NCI-H2171 treated with DMSO at 0.1 percent for 48 hours (cell line): ENCODE measurements around the gene GASK1A.

Source experiments
- DNase-seq: peaks from one replicate; lab custom pipeline; 2025; lab: John Stamatoyannopoulos, UW

Gene GASK1A

DNA sequence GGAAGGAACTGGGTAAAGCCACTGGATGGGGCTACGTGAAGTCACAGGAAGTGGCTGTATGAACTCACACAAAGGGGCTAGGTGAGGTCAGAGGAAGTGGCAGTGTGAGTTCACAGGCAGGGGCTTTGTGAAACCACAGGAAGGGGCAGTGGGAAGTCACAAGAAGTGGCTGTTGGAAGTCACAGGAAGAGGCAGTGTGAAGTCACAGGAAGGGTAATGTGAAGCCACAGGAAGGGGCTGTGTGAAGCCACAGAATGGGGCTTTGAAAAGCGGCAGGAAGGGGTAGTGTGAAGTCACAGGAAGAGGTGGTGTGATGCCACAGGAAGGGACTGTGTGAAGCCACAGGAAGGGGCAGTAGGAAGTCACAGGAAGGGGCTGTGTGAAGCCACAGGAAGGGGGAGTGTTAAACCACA is 34.6 kb downstream of the GASK1A start:
- DNase-seq: no peak

DNA sequence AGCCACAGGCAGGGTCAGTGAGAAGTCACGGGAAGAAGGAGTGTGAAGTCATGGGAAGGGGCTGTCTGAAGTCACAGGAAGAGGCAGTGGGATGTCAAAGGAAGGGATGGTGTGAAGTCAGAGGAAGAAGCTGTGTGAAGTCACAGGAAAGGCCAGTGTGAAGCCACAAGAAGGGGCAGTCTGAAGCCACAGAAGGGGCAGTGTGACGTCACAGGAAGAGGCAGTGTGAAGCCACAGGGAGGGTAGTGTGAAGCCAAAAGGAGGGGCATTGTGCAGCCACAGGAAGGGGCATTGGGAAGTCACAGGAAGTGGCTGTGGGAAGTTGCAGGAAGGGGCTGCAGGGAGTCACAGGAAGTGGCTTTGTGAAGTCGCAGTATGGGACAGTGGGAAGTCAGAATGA is 35.1 kb downstream of the GASK1A start:
- no peak for DNase-seq

DNA sequence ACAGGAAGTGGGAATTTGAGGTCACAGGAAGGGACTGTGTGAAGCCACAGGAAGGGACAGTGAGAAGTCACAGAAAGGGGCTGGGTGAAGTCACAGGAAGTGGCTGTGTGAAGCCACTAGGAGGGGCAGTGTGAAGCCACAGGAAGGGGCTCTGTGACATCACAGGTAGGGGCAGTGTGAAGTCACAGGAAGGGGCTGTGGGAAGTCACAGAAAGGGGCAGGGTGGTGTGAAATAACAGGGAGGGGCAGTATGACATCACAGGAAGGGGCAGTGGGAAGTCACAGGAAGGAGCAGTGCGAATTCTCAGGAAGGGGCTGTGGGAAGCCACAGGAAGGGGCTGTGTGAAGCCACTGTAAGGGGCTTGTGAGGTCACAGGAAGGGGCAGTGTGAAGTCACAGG is 35.8 kb downstream of the GASK1A start:
- no peak for DNase-seq

DNA sequence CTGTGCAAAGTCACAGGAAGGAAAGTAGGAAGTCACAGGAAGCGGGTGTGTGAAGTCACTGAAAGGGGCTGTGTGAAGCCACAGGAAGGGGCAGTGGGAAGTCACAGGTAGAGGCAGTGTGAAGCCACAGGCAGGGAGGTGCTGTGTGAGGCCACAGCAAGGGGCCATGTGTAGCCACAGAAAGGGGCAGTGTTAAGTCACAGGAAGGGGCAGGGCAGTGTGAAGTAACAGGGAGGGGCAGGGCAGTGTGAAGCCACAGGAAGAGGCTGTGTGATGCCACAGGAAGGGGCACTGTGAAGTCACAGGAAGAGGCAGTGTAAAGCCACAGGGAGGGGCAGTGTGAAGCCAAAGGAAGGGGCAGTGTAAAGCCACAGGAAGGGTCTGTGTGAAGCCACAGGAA is 36.5 kb downstream of the GASK1A start:
- no peak for DNase-seq

DNA sequence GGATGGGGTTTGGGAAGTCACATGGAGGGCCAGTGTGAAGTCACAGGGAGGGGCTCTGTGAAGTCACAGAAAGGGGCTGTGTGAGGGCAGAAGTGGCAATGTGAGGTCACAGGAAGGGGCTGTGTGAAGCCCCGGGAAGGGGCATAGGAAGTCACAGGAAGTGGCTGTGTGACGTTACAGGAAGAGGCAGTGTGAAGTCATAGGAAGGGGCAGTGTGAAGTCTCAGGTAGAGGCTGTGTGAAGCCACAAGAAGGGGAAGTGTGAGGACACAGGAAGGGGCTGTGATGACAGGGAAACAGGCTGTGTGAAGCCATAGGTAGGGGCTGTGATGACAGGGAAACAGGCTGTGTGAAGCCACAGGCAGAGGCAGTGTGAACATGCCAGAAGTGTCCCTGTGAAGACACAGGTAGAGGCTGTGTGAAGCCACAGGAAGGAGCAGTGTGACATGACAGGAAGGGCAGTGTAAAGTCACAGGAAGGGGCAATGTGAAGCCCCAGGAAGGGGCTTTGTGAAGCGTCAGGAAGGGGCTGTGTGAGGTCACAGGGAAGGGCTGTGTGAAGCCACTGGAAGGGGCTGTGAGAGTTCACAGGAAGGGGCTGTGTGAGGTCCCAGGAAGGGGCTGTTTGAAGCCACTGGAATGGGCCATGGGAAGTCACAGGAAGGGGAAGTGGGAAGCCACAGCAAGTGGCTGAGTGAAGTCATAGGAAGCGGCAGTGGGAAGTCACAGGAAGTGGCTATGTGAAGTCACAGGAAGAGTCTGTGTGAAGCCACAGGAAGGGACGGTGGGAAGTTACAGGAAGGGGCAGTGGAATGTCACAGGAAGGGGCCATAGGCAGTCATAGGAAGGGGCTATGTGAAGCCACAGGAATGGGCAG is 37.1 kb downstream of the GASK1A start:
- no peak for DNase-seq

DNA sequence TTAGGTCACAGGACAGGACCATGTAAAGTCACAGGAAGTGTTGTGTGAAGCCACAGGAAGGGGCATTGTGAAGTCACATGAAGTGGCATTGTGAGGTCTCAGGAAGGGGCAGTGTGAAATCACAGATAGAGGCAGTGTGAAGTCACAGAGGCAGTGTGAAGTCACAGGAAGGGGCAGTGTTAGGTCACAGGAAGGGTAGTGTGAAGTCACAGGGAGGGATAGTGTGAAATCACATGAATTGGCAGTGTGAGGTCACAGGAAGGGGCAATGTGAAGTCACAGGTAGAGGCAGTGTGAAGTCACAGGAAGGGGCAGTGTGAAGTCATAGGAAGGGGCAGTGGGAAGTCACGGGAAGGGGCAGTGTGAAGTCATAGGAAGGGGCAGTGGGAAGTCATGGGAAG is 37.9 kb downstream of the GASK1A start:
- no peak for DNase-seq

DNA sequence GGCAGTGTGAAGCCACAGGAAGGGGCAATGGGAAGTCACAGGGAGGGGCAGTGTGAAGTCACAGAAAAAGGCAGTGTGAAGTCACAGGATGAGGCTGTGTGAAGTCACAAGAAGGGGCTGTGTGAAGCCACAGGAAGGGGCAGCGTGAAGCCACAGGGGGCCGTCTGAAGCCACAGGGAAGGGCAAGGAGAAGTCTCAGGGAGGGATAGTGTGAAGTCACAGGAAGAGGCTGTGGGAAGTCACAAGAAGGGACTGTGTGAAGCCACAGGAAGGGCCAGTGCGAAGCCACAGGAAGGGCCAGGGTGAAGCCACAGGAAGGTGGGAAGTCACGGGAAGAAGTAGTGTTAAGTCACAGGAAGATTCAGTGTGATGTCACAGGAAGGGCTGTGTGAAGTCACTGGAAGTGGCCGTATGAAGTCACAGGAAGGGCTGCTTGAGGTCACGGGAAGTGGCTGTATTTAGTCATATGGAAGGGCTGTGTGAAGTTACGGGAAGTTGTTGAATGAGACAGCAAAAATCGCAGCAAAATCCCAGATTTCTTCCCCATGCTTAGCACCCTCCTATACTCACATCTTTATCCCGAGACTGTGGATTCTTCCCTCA is 38.6 kb downstream of the GASK1A start:
- DNase-seq: no peak

DNA sequence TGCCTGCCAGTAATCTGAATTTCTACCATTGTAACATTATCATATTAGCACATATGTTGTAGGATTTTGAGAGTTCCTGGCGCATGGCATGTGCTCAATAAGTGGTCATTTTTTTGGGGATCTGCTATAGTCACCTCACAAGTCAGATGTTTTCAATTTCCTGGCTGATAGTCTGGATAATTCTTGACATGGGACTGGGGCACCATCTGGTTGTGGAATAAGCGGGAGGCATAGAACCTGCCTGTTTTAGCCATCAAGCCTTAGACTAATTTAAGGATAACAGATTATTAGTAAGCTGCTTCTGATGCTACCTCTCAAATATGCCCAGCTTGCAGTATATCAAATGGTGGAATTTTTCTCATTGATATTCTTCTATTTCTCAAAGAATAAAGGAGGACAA is 39.1 kb downstream of the GASK1A start:
- no peak for DNase-seq

DNA sequence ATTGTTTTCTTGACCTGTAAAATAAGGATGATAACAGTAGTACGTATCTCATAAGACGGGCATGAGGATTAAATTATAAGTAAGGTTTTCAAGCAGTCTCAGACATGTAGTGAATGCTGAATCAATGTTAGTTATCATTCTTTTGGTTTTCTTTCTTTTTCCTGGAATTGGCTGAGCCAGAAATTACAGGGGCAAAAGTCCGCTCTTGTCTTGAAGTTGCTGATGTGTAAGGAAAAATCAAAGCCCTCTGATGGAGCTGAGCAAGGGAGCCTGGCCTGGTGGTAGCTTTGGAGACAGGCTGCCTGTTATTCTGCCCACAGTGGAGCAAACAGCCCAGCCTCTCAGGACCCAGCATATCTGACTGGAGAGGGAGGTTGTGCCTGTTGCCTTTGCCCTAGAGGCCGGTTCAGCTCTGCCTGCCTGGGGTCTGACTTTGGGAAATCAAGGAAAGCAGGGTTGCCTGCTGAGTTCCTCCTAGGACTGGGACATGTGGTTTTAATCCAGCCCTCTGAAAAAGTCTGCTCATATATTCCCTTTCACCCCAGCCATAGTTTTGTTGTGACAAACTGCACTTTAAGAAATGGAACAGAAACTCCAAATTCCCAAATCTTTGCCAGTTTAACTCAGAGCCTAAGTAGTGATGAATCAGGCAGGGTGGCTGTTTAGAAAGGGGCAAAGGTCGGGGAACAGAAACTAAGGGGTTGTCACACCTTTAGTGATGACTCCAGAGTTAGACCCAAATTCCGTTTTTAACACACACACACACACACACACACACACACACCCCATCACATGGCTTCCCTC is 40.1 kb downstream of the GASK1A start:
- no peak for DNase-seq

DNA sequence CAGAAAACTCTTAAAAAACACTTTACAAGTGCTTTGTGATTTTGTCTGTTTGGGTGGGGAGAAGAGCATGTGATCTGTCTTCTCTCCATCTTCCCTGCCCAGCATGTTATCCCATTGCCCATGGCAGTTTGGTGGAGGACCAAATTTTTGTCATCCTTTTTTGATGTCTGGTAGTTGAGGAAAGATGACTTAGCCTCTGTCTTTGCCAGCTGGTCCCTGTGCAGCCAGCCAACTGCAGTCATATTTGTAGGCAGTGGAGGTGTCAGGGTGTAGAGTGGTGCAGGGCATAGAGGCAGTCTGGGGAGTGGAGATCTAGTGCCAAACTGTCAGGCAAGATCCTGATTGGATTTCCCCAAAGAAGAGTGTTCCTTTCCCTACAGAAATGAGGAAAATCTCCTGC is 40.7 kb downstream of the GASK1A start:
- DNase-seq: no peak

DNA sequence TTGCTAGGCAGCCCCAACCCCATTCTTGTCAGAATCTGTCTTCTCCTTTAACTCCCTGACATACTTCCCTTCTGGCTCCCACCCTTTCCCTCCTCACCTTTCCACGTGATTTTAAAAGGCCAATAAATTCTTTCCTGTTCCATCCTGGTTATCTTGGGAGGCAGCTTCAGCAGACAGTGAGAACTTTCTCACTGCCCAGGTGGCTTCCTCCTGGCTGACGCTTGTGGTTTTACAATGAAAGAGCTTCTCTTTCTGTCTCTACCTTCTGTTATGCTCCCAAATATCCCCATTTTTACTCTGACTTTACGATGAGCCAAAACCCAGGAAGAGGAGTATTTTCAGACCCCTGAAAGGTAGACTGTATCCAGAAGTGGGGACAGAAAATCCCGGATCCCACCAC is 42.1 kb downstream of the GASK1A start:
- DNase-seq: no peak

DNA sequence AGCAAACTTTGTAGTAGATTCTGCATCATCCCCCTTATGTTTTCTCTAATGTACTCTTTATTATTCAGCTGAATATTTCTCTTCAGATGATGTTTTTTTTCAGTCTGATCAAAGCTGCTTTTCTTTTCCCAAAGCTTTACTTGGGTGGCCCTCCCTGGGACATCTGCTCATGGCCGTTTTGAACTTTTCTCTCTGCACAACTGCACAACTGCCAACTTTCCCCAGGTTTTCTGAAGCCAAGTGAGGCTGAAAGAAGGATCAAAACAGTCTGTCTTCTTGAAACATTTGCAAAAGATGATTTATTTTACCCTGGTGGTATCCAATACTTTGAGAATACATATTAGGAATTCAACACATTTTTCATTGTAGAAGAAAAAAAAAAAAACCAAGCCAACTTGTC is 43.0 kb downstream of the GASK1A start:
- no peak for DNase-seq

DNA sequence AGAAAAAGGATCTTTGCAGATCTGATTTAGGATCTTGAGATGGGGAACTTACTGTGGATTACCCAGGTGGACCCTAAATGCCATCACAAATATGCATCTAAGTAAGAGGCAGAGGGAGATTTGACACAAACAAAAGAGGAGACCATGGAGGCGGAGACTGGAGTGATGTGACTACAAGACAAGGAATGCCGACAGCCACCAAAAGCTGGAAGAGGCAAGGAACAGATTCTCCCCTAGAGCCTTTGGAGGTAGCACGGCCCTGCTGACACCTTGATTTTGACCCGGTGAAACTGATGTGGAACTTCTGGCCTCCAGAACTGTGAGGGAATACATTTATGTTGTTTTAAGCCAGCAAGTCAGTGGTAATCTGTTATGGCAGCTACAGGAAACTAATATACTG is 44.0 kb downstream of the GASK1A start:
- DNase-seq: no peak

DNA sequence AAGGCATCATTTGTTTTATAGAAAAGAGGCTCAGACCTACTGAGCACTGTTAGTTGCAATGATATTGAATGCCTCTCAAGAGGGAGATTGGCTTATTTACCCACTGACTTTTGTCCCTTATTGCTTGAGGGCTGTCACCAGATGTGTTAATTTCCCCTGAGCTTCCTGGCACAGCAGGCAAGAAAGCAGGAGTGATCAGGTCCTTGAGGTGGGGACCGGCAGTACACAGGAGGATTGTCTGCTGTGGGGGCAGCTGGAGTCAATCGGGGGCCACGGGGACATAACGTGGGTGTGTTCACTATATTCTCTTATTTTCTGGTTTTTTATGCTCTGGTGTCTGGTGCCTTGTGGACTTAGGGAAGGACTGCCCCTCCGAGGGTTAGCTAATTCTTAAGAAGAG is 44.6 kb downstream of the GASK1A start:
- no peak for DNase-seq

DNA sequence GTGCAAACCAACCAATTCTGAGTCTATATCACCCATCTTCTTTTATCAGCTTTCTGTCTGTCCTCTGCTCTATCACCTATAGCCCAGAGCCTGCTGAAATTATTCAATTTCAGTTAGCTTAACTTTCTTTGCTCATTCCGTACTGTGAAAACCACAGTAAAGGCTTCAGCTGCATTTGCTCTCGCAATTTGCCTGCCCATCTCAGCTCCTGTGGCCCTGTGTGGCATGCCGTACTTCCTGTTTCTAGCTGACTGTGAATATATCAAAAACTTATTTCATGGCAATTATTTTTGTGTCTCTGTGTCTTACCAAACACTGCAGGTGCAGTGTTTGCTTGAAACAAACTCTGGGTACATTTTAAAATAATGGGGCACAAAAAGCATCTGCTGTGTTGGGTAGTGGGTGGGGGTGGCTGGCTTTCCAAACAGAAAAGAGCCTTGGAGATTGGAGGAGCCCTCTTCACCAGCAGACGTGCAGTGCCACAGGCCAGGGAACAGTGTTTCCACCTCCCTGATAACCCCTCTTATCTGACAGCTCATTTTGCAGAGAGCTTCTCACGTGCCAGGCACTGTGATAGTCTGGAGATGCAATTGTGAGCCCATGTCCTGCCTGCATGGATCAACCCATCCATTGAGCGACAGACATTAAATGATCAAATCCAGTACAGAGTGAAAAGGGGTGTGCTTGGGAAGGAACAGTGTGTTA is 45.2 kb downstream of the GASK1A start:
- no peak for DNase-seq

DNA sequence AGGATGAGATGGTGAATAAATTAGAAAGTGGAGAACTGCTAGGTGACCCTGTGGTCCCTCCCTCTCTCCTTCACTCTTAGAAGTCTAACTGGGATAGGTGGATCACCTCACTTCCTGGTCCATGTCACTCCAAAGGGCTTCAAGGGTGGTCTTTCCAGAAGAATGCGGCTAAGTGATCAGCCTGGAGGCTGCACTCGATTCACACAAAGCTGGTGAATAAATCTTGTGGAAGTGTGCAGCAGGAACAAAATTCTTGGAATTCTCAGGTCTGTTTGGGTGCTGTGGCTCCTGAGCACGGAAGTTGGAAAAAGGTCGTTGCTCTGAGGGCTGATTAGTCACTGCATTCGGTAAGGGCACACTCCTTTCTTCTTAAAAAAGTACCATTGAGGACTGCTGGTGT is 46.3 kb downstream of the GASK1A start:
- DNase-seq: no peak

DNA sequence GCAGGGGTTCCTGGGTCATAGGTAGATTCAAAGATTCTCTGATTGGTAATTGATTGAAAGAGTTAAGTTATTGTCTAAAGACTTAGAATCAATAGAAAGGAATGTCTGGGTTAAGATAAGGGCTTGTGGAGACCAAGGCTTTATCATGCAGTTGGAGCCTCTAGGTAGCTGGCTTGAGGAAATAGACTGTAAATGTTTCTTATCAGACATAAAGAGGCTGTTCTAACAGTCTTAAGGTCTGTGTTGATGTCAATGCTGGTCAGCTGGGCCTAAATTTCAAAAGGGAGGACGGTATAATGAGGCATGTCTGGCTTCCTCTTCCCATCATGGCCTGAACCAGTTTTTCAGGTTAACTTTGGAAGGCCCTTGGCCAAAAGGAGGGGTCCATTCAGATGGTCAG is 48.9 kb downstream of the GASK1A start:
- DNase-seq: no peak

DNA sequence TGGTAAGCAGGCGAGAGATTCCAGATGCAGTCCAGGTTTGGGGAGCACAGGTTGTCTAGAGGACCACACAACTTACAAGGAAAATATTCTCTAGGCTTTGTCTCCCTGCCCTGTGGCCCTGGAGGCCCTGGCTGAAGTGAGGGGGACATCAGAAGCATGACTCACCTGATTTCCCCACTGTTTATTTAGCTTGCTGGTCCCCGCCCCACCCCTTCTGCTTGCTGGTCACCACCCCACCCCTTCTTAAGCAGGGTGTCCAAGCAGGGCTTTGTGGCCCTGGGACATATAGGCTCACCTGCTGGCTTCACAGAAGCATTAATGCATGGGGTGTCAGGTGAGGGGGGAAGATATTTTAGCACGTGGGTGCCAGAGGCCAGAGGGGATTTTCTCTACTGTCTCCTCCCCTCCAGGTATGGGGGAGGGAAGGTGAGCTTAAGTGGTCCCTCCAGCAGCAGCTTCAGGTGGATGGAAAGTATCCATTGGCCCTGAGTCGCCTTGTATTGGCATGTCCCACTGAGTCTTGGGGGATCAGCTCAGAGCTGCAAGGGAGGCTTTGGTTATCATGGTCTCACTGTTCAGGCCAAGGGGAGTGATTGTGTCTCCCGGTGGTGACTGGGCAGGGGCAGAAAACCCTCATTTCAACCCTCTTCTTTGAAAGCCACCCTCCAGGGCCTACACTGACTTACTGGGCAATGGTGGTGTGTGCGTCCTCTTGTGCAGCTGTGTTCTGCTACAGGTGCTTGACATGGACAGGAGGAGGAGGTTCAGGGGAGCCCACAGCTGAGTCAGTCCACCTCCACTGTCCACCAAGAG is 49.8 kb downstream of the GASK1A start:
- DNase-seq: no peak

DNA sequence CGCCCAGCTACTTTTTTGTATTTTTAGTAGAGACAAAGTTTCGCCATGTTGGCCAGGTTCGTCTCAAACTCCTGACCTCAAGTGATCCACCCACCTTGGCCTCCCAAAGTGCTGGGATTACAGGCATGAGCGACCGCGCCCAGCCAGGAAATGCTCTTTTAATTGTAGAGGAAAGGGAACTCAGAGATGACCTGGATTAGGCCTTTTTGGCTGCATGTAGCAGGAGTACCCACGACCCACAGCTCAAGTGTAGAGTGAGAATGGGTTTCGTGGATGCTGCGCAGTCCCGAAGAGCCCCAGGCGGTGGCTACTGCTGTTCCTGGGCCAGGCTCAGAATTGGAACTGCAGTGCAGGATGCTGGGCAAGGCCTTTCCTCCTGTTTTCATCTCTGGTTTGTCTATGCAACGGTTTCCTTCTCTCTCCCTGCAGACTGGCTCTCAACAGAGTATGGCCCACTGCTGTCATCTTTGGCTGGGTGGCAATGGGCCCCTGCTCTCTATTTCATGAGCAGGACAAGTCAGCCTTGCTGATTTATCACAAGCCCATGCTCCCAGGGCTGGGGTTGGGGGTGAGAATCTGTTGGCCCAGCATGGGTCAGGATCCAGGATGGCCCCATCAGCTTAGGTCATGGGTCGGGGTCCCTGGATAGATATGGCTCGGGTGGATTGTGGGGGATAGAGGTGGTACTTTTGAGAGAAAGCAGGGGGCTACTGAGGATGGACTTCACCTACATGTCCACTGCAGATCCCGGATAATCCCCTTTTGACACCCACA is 51.2 kb downstream of the GASK1A start:
- DNase-seq: no peak

DNA sequence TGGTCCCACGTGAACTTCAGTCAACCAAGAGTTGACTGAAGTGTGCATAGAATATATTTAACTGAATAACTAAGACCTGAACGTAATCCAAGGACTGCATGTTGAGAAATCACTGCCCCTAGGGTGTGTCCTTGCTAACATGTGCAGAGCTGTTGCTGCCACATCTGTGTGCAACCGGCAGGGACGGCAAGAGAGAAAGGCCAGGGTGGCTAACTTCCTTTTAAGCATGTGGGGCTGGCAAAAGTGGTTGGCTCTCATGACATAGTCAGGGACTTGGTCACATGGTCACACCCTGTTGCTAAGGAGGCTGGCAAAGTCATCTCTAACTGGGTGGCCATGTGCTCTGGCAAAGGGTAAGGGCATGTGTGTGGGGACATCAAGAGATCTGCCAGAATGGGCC is 52.4 kb downstream of the GASK1A start:
- no peak for DNase-seq
